IMR-90 (cell line): ENCODE data around the gene COIL. TPM values are rescaled to one million over a fixed set of nuclear protein-coding genes. Genes with fewer than 3 reads are reported as not detected.

Source experiments
- ATAC-seq: fragments of 200-7000 bp; cut with Tn5 transposase; 2 replicates; pipeline ENCODE4 v1.9.1; 2020; ENCODE audit warnings: low read depth, mild to moderate bottlenecking, moderate library complexity
- BruUV-seq: library from RNA; stranded (reverse); fragments of 400-500 nt; replicated peaks from 2 replicates; lab custom pipeline; 2021; lab: Mats Ljungman, UMichigan
- CTCF ChIA-PET: fragments of 300-600 bp; formaldehyde crosslinking; extraction: SDS; loops from one replicate; lab custom pipeline; 2021; ENCODE audit warnings: antibody characterized with exemption; lab: Yijun Ruan, JAX
- POLR2A ChIA-PET: fragments of 300-600 bp; sonication (Branson Sonifier 250); formaldehyde crosslinking; loops from one replicate; lab custom pipeline; 2022; ENCODE audit warnings: antibody characterized with exemption; ENCODE audit not compliant: unreplicated experiment; lab: Charles Lee
- DNase-seq: peaks from one replicate; pipeline ENCODE4 v3.0.0; 2013
- H2AFZ ChIP-seq: replicated peaks from 2 replicates; pipeline ENCODE3; 2013; ENCODE audit warnings: low read length, mild to moderate bottlenecking; ENCODE audit not compliant: poor library complexity
- H2AK5ac ChIP-seq: 2 replicates; pipeline ENCODE4 v1.6.1; 2013; ENCODE audit warnings: low read depth, low read length, inconsistent platforms
- H2AK9ac ChIP-seq: replicated peaks from 2 replicates; pipeline ENCODE3; 2013; ENCODE audit warnings: mild to moderate bottlenecking, low read depth, low read length, moderate library complexity; ENCODE audit not compliant: poor library complexity
- H2BK120ac ChIP-seq: 2 replicates; pipeline ENCODE4 v1.6.1; 2013; ENCODE audit warnings: low read depth, low read length, inconsistent platforms
- H2BK15ac ChIP-seq: 3 replicates; pipeline ENCODE4 v1.6.1; 2013; ENCODE audit warnings: low read depth, low read length, inconsistent platforms
- H2BK20ac ChIP-seq: 2 replicates; pipeline ENCODE4 v1.6.1; 2013; ENCODE audit warnings: low read depth, mild to moderate bottlenecking, inconsistent platforms, low read length, moderate library complexity
- H2BK5ac ChIP-seq: 2 replicates; pipeline ENCODE4 v1.6.1; 2013; ENCODE audit warnings: mild to moderate bottlenecking, low read depth, low read length, inconsistent platforms; ENCODE audit not compliant: poor library complexity, severe bottlenecking
- H3K14ac ChIP-seq: replicated peaks from 2 replicates; pipeline ENCODE4 v1.6.1; 2013; ENCODE audit warnings: low read depth, low read length, inconsistent platforms
- H3K18ac ChIP-seq: 2 replicates; pipeline ENCODE4 v1.6.1; 2013; ENCODE audit warnings: low read depth, low read length, control low read depth
- H3K23ac ChIP-seq: 2 replicates; pipeline ENCODE4 v1.6.1; 2013; ENCODE audit warnings: low read depth, low read length, inconsistent platforms
- H3K27ac ChIP-seq: 2 replicates; pipeline ENCODE4 v1.5.1; 2013; ENCODE audit warnings: mild to moderate bottlenecking, control low read depth, low read length; ENCODE audit not compliant: insufficient read depth
- H3K27me3 ChIP-seq: 2 replicates; pipeline ENCODE4 v1.6.1; 2013; ENCODE audit warnings: low read length; ENCODE audit not compliant: control insufficient read depth, insufficient read depth
- H3K36me3 ChIP-seq: 2 replicates; pipeline ENCODE4 v1.6.1; 2013; ENCODE audit warnings: low read length, mixed read lengths; ENCODE audit not compliant: control insufficient read depth, insufficient read depth
- H3K4ac ChIP-seq: 2 replicates; pipeline ENCODE4 v1.6.1; 2013; ENCODE audit warnings: low read depth, low read length, inconsistent platforms
- H3K4me1 ChIP-seq: 2 replicates; pipeline ENCODE4 v1.6.1; 2013; ENCODE audit warnings: low read length, mixed read lengths; ENCODE audit not compliant: control insufficient read depth, insufficient read depth
- H3K4me2 ChIP-seq: 2 replicates; pipeline ENCODE4 v1.6.1; 2013; ENCODE audit warnings: low read depth, mild to moderate bottlenecking, control low read depth, low read length, moderate library complexity
- H3K4me3 ChIP-seq: 2 replicates; pipeline ENCODE4 v1.5.1; 2013; ENCODE audit warnings: low read depth, mild to moderate bottlenecking, control low read depth, low read length, moderate library complexity; ENCODE audit not compliant: insufficient read depth
- H3K56ac ChIP-seq: 2 replicates; pipeline ENCODE4 v1.6.1; 2013; ENCODE audit warnings: low read length, inconsistent platforms; ENCODE audit not compliant: insufficient read depth; ENCODE audit errors: extremely low read depth
- H3K79me1 ChIP-seq, 2 experiments: 2 replicates each; pipeline ENCODE4 v1.6.1; 2013; ENCODE audit warnings: low read length in 2 of 2, inconsistent platforms in 1 of 2, low read depth in 1 of 2
- H3K9ac ChIP-seq: 2 replicates; pipeline ENCODE4 v1.6.1; 2013; ENCODE audit warnings: low read depth, low read length, control low read depth
- H3K9me1 ChIP-seq: 2 replicates; pipeline ENCODE4 v1.6.1; 2013; ENCODE audit warnings: low read length, inconsistent platforms; ENCODE audit not compliant: insufficient read depth
- H3K9me3 ChIP-seq: 2 replicates; pipeline ENCODE4 v1.6.1; 2013; ENCODE audit warnings: low read length; ENCODE audit not compliant: control insufficient read depth, insufficient read depth
- H4K20me1 ChIP-seq: 2 replicates; pipeline ENCODE4 v1.6.1; 2013; ENCODE audit warnings: low read length, inconsistent platforms; ENCODE audit not compliant: insufficient read depth
- H4K5ac ChIP-seq: 2 replicates; pipeline ENCODE4 v1.6.1; 2013; ENCODE audit warnings: mild to moderate bottlenecking, low read depth, low read length, control low read depth
- H4K8ac ChIP-seq, 2 experiments: 2 replicates each; pipeline ENCODE4 v1.6.1; 2013; ENCODE audit warnings: low read depth in 2 of 2, low read length in 2 of 2, control low read depth in 1 of 2, inconsistent platforms in 1 of 2
- H4K91ac ChIP-seq: 2 replicates; pipeline ENCODE4 v1.6.1; 2013; ENCODE audit warnings: low read depth, low read length, inconsistent platforms; ENCODE audit not compliant: insufficient read depth
- BHLHE40 ChIP-seq: fragments of 150-350 bp; IDR thresholded peaks from 2 replicates; pipeline ENCODE4 v1.6.1; 2016; ENCODE audit warnings: mild to moderate bottlenecking, low read depth, low read length
- CHD1 ChIP-seq: IDR thresholded peaks from 2 replicates; pipeline ENCODE4 v1.6.1; 2012; ENCODE audit warnings: low read depth, low read length, improper control_type of control experiment
- MAFK ChIP-seq: IDR thresholded peaks from 2 replicates; pipeline ENCODE4 v1.6.1; 2012; ENCODE audit warnings: low read depth, low read length, improper control_type of control experiment
- MAZ ChIP-seq: IDR thresholded peaks from 2 replicates; pipeline ENCODE4 v1.6.1; 2012; ENCODE audit warnings: low read depth, mild to moderate bottlenecking, low read length, improper control_type of control experiment, moderate library complexity, borderline replicate concordance
- MXI1 ChIP-seq: IDR thresholded peaks from 2 replicates; pipeline ENCODE4 v1.6.1; 2012; ENCODE audit warnings: low read depth, mild to moderate bottlenecking, low read length, moderate library complexity, borderline replicate concordance
- NFE2L2 ChIP-seq: fragments of 150-350 bp; IDR thresholded peaks from 2 replicates; pipeline ENCODE4 v1.6.1; 2016; ENCODE audit warnings: low read depth, mild to moderate bottlenecking, low read length
- POLR2A ChIP-seq: IDR thresholded peaks from 2 replicates; pipeline ENCODE4 v1.6.1; 2012; ENCODE audit warnings: mild to moderate bottlenecking, low read depth, low read length
- RAD21 ChIP-seq: IDR thresholded peaks from 2 replicates; pipeline ENCODE4 v1.6.1; 2012; ENCODE audit warnings: low read length, improper control_type of control experiment
- RCOR1 ChIP-seq: IDR thresholded peaks from 2 replicates; pipeline ENCODE4 v1.6.1; 2012; ENCODE audit warnings: mild to moderate bottlenecking, low read length, improper control_type of control experiment; ENCODE audit not compliant: insufficient replicate concordance
- RFX5 ChIP-seq: IDR thresholded peaks from 2 replicates; pipeline ENCODE4 v1.8.0; 2012; ENCODE audit warnings: low read depth, mild to moderate bottlenecking, low read length, moderate library complexity
- SMC3 ChIP-seq: fragments of 150-350 bp; IDR thresholded peaks from 2 replicates; pipeline ENCODE4 v1.6.1; 2016; ENCODE audit warnings: low read depth, mild to moderate bottlenecking, antibody characterized with exemption, low read length, moderate library complexity
- WGBS, 2 experiments: methylation state at CpG; one replicate each; pipeline versions ENCODE4 v1.1.5 to v1.1.7; 2013; ENCODE audit warnings: missing lambda C conversion rate in 2 of 2; ENCODE audit not compliant: insufficient read length in 1 of 2; ENCODE audit errors: extremely low coverage in 2 of 2; 5-methylcytosine and 5-hydroxymethylcytosine counted together
- dilution Hi-C: fragments of 300-500 bp; cut with HindIII; formaldehyde crosslinking; loops from one replicate; pipeline ENCODE4 v1.14.3; 2018; ENCODE audit warnings: low sequenced_read_pairs; ENCODE audit not compliant: unreplicated experiment
- in situ Hi-C: fragments of 300-500 bp; cut with MboI; formaldehyde crosslinking; loops from 3 replicates; pipeline ENCODE4 v1.14.3; 2019; ENCODE audit warnings: low sequenced_read_pairs, inconsistent platforms, mixed read lengths
- intact Hi-C: fragments of 100-400 bp; cut with micrococcal nuclease; formaldehyde crosslinking; loops from 2 replicates; pipeline ENCODE4 v1.10.0; 2022
- polyA plus RNA-seq, 3 experiments: library from polyadenylated mRNA; depleted of rRNA; stranded (reverse); fragments of >200 nt; gene quantifications; 2 replicates each; pipeline ENCODE4 v1.2.3, GENCODE V29; 2012; ENCODE audit warnings: low replicate concordance in 1 of 3
- total RNA-seq: library from RNA; depleted of rRNA; stranded (reverse); fragments of >200 nt; gene quantifications from 2 replicates; pipeline ENCODE4 v1.2.3, GENCODE V29; 2012
- TF ChIP-seq, protein P1 (sequence below): fragments of 150-350 bp; IDR thresholded peaks from 2 replicates; pipeline ENCODE4 v1.6.1; 2016; ENCODE audit warnings: low read depth, mild to moderate bottlenecking, low read length, moderate library complexity, borderline replicate concordance
- TF ChIP-seq, protein P2 (sequence below): conservative IDR thresholded peaks from 2 replicates; pipeline ENCODE4 v1.5.1; 2012; ENCODE audit warnings: mild to moderate bottlenecking, low read depth, low read length, improper control_type of control experiment

The COIL gene
- total and polyA plus RNA-seq, 2 of the 4 experiments (the other 2 are of a cell fraction), result 5.2 to 13.3 TPM

DNA sequence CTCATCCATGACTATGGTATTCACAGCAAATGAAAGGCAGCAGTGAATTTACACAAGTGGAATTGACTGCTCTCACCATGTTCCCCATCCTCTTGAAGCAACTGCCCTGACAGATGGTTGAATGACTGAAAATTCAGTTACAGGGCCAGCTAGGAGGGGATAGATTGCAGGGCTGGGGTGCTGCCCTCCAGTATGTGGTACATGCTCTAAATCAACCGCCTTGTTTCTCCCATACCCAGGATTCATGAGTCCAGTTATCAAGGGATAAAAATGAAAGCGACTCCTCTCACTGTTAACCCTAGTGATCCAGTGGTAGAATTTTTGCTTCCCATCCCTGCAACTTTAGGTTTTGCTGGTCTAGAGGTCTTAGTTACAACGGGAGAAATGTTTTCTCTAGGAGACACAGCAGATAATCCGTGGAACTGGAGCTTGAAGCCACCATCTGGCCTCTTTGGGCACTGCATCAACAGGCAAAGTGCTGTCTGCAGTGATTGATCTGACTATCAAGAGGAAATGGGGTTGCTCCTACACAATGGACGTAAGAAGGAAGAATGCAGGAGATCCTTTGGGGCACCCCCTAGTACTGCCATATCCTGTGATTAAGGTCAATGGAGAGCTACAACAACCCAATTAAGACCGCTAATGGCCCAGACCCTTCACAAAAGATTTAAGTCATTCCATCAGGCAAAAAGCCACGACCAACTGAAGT is 49.0 kb upstream of the COIL start:
- in situ Hi-C loops (no loop called here), dilution Hi-C loops (no loop called here), intact Hi-C loops (loop anchor here (5.0 kb wide), 1 partner anchor 193 kb away; no protein-coding TSS in a partner anchor)
- Histone ChIP-seq H2AK5ac (no peak overlapping the region), H4K8ac (no peak overlapping the region), H2BK15ac (no peak overlapping the region), H3K4ac (no peak overlapping the region), H4K91ac (no peak overlapping the region), H2AK9ac (peak overlapping the region; percentile 18), H2BK5ac (no peak overlapping the region), H4K20me1 (no peaks in the 10 kb centered on the region), H3K4me3 (no peak overlapping the region), H3K27me3 (peaks cover 3% of the 10 kb centered on the region; the same call in 1 of the 2 replicates), H2BK120ac (no peak overlapping the region), H3K4me2 (no peak overlapping the region), H4K5ac (no peak overlapping the region), H3K27ac (no peak overlapping the region), H3K9ac (no peak overlapping the region), H3K4me1 (no peaks in the 10 kb centered on the region), H2AFZ (peak overlapping the region; percentile 40), H3K9me1 (no peaks in the 10 kb centered on the region), H3K18ac (no peak overlapping the region), H3K56ac (no peak overlapping the region), H3K36me3 (no peaks in the 10 kb centered on the region), H3K9me3 (no peaks in the 10 kb centered on the region), H3K23ac (no peak overlapping the region), H3K14ac (no peak overlapping the region), H2BK20ac (no peak overlapping the region), H3K79me1 (no peaks in the 10 kb centered on the region)
- BruUV-seq, result no TSS peak
- ChIA-PET POLR2A (no interaction called here), CTCF (interaction anchor here (0.6 to 1.1 kb wide), 4 partner anchors 20 to 531 kb away, joined by 3 to 7 read pairs (median 3); no protein-coding TSS in a partner anchor)
- DNase-seq (peak; percentile 47), ATAC-seq (peak; percentile 90)
- TF ChIP-seq, protein P1, sequence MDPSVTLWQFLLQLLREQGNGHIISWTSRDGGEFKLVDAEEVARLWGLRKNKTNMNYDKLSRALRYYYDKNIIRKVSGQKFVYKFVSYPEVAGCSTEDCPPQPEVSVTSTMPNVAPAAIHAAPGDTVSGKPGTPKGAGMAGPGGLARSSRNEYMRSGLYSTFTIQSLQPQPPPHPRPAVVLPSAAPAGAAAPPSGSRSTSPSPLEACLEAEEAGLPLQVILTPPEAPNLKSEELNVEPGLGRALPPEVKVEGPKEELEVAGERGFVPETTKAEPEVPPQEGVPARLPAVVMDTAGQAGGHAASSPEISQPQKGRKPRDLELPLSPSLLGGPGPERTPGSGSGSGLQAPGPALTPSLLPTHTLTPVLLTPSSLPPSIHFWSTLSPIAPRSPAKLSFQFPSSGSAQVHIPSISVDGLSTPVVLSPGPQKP, result no peak
- TF ChIP-seq BHLHE40, result no peak
- no peak for TF ChIP-seq MAFK
- no peak for TF ChIP-seq MXI1
- no peak for TF ChIP-seq NFE2L2
- no peak for TF ChIP-seq CHD1
- TF ChIP-seq RAD21, result peak; percentile 50
- no peak for TF ChIP-seq RCOR1
- TF ChIP-seq RFX5, result no peak
- TF ChIP-seq POLR2A, result no peak
- TF ChIP-seq SMC3, result peak; percentile 31
- TF ChIP-seq, protein P2, sequence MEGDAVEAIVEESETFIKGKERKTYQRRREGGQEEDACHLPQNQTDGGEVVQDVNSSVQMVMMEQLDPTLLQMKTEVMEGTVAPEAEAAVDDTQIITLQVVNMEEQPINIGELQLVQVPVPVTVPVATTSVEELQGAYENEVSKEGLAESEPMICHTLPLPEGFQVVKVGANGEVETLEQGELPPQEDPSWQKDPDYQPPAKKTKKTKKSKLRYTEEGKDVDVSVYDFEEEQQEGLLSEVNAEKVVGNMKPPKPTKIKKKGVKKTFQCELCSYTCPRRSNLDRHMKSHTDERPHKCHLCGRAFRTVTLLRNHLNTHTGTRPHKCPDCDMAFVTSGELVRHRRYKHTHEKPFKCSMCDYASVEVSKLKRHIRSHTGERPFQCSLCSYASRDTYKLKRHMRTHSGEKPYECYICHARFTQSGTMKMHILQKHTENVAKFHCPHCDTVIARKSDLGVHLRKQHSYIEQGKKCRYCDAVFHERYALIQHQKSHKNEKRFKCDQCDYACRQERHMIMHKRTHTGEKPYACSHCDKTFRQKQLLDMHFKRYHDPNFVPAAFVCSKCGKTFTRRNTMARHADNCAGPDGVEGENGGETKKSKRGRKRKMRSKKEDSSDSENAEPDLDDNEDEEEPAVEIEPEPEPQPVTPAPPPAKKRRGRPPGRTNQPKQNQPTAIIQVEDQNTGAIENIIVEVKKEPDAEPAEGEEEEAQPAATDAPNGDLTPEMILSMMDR, result peak; percentile 57
- no peak for TF ChIP-seq MAZ
- no CpG with 5 or more reads among the region's 7 CpGs for WGBS, 2 experiments
